Measurements from ENCODE around the gene GSS.

The GSS gene

DNA sequence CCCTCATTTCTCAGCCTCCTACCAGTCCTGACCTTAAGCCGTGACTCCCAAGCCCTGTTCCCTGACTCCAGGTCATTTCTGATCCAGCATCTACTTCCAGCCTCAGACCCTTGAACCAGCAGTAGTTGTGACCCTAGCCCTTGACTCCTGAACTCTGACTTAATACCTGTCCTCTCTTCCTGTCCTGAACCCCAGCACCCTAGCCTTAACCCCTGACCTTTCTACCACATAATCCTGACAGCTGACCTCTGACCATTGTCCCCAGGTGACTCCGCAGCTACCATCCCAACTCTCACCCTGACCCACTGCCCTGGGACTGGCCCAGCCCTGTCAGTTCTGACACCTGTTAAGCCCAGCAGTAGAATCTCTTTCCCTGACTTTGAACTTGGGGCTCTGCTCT, 42.2 kb upstream of the GSS start:
- TF ChIP-seq, protein P1, sequence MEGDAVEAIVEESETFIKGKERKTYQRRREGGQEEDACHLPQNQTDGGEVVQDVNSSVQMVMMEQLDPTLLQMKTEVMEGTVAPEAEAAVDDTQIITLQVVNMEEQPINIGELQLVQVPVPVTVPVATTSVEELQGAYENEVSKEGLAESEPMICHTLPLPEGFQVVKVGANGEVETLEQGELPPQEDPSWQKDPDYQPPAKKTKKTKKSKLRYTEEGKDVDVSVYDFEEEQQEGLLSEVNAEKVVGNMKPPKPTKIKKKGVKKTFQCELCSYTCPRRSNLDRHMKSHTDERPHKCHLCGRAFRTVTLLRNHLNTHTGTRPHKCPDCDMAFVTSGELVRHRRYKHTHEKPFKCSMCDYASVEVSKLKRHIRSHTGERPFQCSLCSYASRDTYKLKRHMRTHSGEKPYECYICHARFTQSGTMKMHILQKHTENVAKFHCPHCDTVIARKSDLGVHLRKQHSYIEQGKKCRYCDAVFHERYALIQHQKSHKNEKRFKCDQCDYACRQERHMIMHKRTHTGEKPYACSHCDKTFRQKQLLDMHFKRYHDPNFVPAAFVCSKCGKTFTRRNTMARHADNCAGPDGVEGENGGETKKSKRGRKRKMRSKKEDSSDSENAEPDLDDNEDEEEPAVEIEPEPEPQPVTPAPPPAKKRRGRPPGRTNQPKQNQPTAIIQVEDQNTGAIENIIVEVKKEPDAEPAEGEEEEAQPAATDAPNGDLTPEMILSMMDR (IDR thresholded peaks at IDR 0.05; ENCODE audit: control insufficient read depth, extremely low read depth, insufficient read depth): no peak
- DNase-seq (ENCODE audit: low read depth): no peak
- no peak overlapping the region for H3K4me3 ChIP-seq (ENCODE audit: low read depth, low read length)

DNA sequence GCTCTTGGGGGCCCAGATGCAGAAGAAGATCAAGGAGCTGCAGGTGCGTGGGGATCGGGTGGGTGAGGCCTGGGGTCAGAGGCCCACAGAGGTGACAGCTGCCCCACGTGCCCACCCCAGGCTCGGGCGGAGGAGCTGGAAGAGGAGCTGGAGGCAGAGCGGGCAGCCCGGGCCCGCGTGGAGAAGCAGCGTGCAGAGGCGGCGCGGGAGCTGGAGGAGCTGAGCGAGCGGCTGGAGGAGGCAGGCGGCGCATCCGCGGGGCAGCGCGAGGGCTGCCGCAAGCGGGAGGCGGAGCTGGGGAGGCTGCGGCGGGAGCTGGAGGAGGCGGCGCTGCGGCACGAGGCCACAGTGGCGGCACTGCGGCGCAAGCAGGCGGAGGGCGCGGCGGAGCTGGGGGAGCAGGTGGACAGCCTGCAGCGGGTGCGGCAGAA, 41.5 kb upstream of the GSS start:
- H3K4me3 ChIP-seq (ENCODE audit: low read depth, low read length): no peak overlapping the region
- TF ChIP-seq, protein P1 (IDR thresholded peaks at IDR 0.05; ENCODE audit: control insufficient read depth, extremely low read depth, insufficient read depth): no peak
- no peak for DNase-seq (ENCODE audit: low read depth)

DNA sequence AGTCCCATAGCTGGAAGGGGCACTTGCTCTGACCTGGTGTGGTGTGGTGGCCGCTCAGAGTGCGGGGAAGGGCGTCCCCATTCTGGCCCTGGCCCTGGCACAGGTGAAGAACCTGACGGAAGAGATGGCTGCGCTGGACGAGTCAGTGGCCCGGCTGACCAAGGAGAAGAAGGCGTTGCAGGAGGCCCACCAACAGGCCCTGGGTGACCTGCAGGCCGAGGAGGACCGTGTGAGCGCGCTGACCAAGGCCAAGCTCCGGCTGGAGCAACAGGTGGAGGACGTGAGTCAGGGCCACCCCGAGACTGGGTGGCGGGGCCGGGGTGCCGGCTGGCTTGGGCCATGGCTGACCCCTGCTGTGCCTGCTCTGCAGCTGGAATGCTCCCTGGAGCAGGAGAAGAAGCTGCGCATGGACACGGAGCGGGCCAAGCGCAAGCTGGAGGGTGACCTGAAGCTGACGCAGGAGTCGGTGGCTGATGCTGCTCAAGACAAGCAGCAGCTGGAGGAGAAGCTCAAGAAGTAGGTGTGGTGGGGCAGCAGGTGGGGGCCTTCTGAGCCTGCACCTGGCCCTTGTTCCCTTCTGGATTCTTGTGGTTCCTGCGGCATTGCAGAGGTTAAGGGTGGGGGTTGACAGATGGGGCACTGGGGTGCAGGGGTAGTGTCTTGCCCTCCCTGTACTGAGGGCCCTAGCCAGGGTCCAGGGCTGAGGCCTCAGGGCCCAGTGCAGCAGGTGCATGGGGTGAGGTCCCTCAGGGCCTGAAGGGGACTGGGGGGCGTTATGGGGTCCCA, 40.8 kb upstream of the GSS start:
- no peak for DNase-seq (ENCODE audit: low read depth)
- H3K4me3 ChIP-seq (ENCODE audit: low read depth, low read length): no peak overlapping the region
- TF ChIP-seq, protein P1 (IDR thresholded peaks at IDR 0.05; ENCODE audit: control insufficient read depth, extremely low read depth, insufficient read depth): no peak

DNA sequence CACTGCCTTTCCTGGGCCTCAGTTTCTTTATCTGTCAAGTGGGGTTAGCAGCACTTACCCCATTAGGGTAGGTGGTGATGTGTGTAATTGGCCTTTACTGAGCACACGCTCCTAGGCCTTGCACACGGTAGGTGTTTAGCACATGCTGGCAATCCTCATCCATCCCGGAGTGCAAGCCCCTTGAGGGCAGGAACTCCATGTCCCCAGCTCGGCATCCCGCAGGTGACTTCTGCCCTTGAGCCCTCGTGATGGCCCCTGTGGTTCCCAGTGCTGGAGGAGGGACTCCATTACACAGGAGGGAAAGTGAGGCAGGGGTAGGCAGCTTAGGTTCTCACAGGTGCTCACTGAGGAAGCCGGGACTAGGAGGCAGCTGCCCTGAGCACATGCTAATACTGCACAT, 40.1 kb upstream of the GSS start:
- TF ChIP-seq, protein P1 (IDR thresholded peaks at IDR 0.05; ENCODE audit: control insufficient read depth, extremely low read depth, insufficient read depth): no peak
- no peak for DNase-seq (ENCODE audit: low read depth)

DNA sequence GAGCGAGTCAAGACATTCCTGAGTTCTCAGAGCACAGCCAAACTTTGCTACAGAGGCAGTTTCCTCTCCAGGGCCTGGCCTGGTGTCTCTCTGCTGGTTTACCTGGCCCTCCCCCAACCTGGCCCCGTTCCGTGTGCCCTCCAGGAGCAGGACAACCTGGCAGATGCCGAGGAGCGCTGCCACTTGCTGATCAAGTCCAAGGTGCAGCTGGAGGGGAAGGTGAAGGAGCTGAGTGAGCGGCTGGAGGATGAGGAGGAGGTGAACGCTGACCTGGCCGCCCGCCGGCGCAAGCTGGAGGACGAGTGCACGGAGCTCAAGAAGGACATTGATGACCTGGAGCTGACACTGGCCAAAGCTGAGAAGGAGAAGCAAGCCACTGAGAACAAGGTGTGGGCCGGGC, 39.6 kb upstream of the GSS start:
- H3K4me3 ChIP-seq (ENCODE audit: low read depth, low read length): no peak overlapping the region
- DNase-seq (ENCODE audit: low read depth): no peak
- TF ChIP-seq, protein P1 (IDR thresholded peaks at IDR 0.05; ENCODE audit: control insufficient read depth, extremely low read depth, insufficient read depth): no peak

More for the DNA sequence above, 40.1 kb upstream of the GSS start:
- H3K4me3 ChIP-seq (ENCODE audit: low read depth, low read length): no peak overlapping the region

DNA sequence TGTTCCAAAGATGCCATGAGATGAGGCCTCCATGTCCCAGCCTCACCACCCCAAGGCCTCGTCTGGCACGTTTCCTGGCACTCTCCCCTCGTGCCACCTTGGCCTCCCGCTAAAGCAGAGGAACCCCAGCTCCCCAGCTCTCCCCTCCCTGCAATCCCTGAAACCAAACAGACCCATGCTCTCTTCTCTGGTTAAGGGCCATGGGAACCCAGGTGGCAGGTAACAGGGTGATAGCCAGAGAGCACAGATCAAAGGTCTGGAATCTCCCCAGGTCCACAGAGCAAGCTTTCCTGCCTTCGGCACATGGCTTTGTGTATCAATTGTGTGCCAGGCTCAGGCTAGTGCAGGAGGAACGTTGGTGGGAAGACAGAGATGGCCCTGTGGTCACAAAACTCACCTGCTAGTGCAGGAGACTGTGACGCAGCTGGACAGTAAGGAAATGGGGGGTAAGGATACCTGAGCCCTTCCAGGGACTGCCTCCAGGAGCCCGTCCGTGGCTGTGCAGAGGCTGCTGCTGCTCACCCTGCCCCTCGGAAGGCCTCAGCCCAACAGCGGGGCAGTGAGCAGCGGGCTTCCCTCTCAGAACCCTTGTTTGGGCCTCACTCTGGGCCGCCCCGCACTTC, 39.0 kb upstream of the GSS start:
- no peak for DNase-seq (ENCODE audit: low read depth)
- H3K4me3 ChIP-seq (ENCODE audit: low read depth, low read length): no peak overlapping the region
- TF ChIP-seq, protein P1 (IDR thresholded peaks at IDR 0.05; ENCODE audit: control insufficient read depth, extremely low read depth, insufficient read depth): no peak
